VCaP (cell line): ENCODE measurements around the gene FAM117B.

Experiments used
- H3K27ac ChIP-seq: fragments of 450-650 bp; 2 replicates; pipeline ENCODE4 v1.5.1; 2017
- CTCF ChIP-seq: fragments of 450-650 bp; conservative IDR thresholded peaks from 2 replicates; pipeline ENCODE4 v1.5.1; 2017; ENCODE audit warnings: mild to moderate bottlenecking, moderate library complexity

The FAM117B gene

GRCh38 chr2:202720226-202720625 lies 85.5 kb downstream of the FAM117B start:
- no peak for TF ChIP-seq CTCF
- H3K27ac ChIP-seq = no peak overlapping the region

- TF ChIP-seq CTCF = no peak
- H3K27ac ChIP-seq = no peak overlapping the region
These were observed 86.9 kb downstream of the FAM117B start for GRCh38 chr2:202721621-202722020.

- no peak overlapping the region for H3K27ac ChIP-seq
- no peak for TF ChIP-seq CTCF
These were observed 89.0 kb downstream of the FAM117B start for GRCh38 chr2:202723746-202724145.

GRCh38 chr2:202726070-202726469 lies 91.3 kb downstream of the FAM117B start:
- no peak overlapping the region for H3K27ac ChIP-seq
- TF ChIP-seq CTCF = no peak

- H3K27ac ChIP-seq = no peak overlapping the region
- no peak for TF ChIP-seq CTCF
These were observed 102.1 kb downstream of the FAM117B start for GRCh38 chr2:202736826-202737225.

GRCh38 chr2:202743613-202744012 lies 108.8 kb downstream of the FAM117B start:
- no peak overlapping the region for H3K27ac ChIP-seq
- no peak for TF ChIP-seq CTCF

GRCh38 chr2:202749477-202749876 lies 114.7 kb downstream of the FAM117B start:
- peak overlapping the region; percentile 13; the same call in 1 of the 2 replicates for H3K27ac ChIP-seq
- no peak for TF ChIP-seq CTCF
